GM18498 (cell line): Measurements from ENCODE around the gene RTN4RL1.
"Not testable (repeated sequence)": the region's sequence is repeated elsewhere in the genome, so short reads cannot be mapped to it uniquely, and the experiment has no call there.

Source experiments
- ATAC-seq: cut with Tn5 transposase; IDR thresholded peaks from one replicate; pipeline ENCODE4 v1.9.1; 2021; ENCODE audit warnings: mild to moderate bottlenecking, moderate library complexity; ENCODE audit not compliant: unreplicated experiment

The RTN4RL1 gene

GRCh38 chr17:1898872-1899271 is 126.3 kb downstream of the RTN4RL1 start:
- ATAC-seq: no peak

GRCh38 chr17:1898332-1898731 is 126.8 kb downstream of the RTN4RL1 start:
- ATAC-seq: no peak

GRCh38 chr17:1897105-1897656 is 128.0 kb downstream of the RTN4RL1 start:
- no peak for ATAC-seq

- ATAC-seq: no peak
Measured at GRCh38 chr17:1896243-1897104, 128.7 kb downstream of the RTN4RL1 start.

GRCh38 chr17:1895479-1895878 is 129.7 kb downstream of the RTN4RL1 start:
- ATAC-seq: not testable (repeated sequence)

- no peak for ATAC-seq
Measured at GRCh38 chr17:1894753-1895339, 130.3 kb downstream of the RTN4RL1 start.

- no peak for ATAC-seq
Measured at GRCh38 chr17:1890758-1891450, 134.2 kb downstream of the RTN4RL1 start.

GRCh38 chr17:1888741-1889140 is 136.4 kb downstream of the RTN4RL1 start:
- ATAC-seq: no peak
